Ishikawa (cell line): ENCODE data around the gene SLX9.

Experiments used
- CEBPB ChIP-seq: IDR thresholded peaks from 2 replicates; pipeline ENCODE4 v1.6.1; 2012
- CREB1 ChIP-seq: IDR thresholded peaks from 2 replicates; pipeline ENCODE4 v1.6.1; 2012; ENCODE audit warnings: low read depth
- EGR1 ChIP-seq: IDR thresholded peaks from 2 replicates; pipeline ENCODE4 v1.6.1; 2012
- EP300 ChIP-seq: IDR thresholded peaks from 2 replicates; pipeline ENCODE4 v1.6.1; 2012; ENCODE audit warnings: borderline replicate concordance
- FOXM1 ChIP-seq: IDR thresholded peaks from 2 replicates; pipeline ENCODE4 v1.6.1; 2012; ENCODE audit warnings: low read depth, borderline replicate concordance
- MAX ChIP-seq: IDR thresholded peaks from 2 replicates; pipeline ENCODE4 v1.6.1; 2012
- NFIC ChIP-seq: IDR thresholded peaks from 2 replicates; pipeline ENCODE4 v1.6.1; 2012
- RAD21 ChIP-seq: IDR thresholded peaks from 2 replicates; pipeline ENCODE4 v1.6.1; 2012; ENCODE audit warnings: low read depth
- REST ChIP-seq: IDR thresholded peaks from 2 replicates; pipeline ENCODE4 v1.6.1; 2012; ENCODE audit warnings: low read depth, mild to moderate bottlenecking
- TAF1 ChIP-seq: IDR thresholded peaks from 2 replicates; pipeline ENCODE4 v1.6.1; 2012; ENCODE audit warnings: low read depth, mild to moderate bottlenecking
- TCF12 ChIP-seq: IDR thresholded peaks from 2 replicates; pipeline ENCODE4 v1.6.1; 2012; ENCODE audit warnings: low read depth
- TEAD4 ChIP-seq: IDR thresholded peaks from 2 replicates; pipeline ENCODE4 v1.6.1; 2012
- USF1 ChIP-seq: IDR thresholded peaks from 2 replicates; pipeline ENCODE4 v1.6.1; 2012
- YY1 ChIP-seq: IDR thresholded peaks from 2 replicates; pipeline ENCODE4 v1.6.1; 2012; ENCODE audit warnings: low read depth
- ZBTB7A ChIP-seq: IDR thresholded peaks from 2 replicates; pipeline ENCODE4 v1.6.1; 2012; ENCODE audit warnings: low read depth

SLX9 gene

GRCh38 chr21:44994047-44994694 lies 54.3 kb downstream of the SLX9 start:
- no peak for TF ChIP-seq CEBPB
- no peak for TF ChIP-seq EGR1
- TF ChIP-seq TCF12 = no peak
- TF ChIP-seq YY1 = no peak
- no peak for TF ChIP-seq TAF1
- TF ChIP-seq TEAD4 = no peak
- TF ChIP-seq ZBTB7A = no peak
- TF ChIP-seq RAD21 = no peak
- no peak for TF ChIP-seq REST
- TF ChIP-seq MAX = no peak
- no peak for TF ChIP-seq USF1
- TF ChIP-seq EP300 = no peak
- TF ChIP-seq CREB1 = no peak
- TF ChIP-seq NFIC = no peak
- TF ChIP-seq FOXM1 = no peak

- TF ChIP-seq TCF12 (no peak), REST (no peak), NFIC (no peak), USF1 (no peak), TEAD4 (no peak), TAF1 (no peak), ZBTB7A (no peak), CREB1 (no peak), RAD21 (no peak), MAX (no peak), EP300 (no peak)
These were observed 55.0 kb downstream of the SLX9 start for GRCh38 chr21:44994695-44995342.

GRCh38 chr21:44995343-44995941 lies 55.6 kb downstream of the SLX9 start:
- TF ChIP-seq CEBPB (no peak), USF1 (no peak), FOXM1 (no peak), EGR1 (no peak), CREB1 (no peak), NFIC (no peak), TCF12 (no peak), MAX (no peak), EP300 (no peak), ZBTB7A (no peak), REST (no peak), TEAD4 (no peak), TAF1 (no peak), RAD21 (no peak), YY1 (no peak)
